ENCODE results near the gene TMEM121. TPM values are rescaled to one million over a fixed set of nuclear protein-coding genes. Genes with fewer than 3 reads are reported as not detected.

The TMEM121 gene
- total and polyA plus RNA-seq, 2 of the 4 experiments (the other 2 are of a cell fraction): 2.7 to 6.3 TPM

GRCh38 chr14:105531894-105532623, 5.7 kb downstream of the TMEM121 start:
- Histone ChIP-seq H3K27me3 (ENCODE audit: control insufficient read depth, insufficient read depth, low read length) (peaks cover 18% of the 10 kb centered on the region), H2AK9ac (replicated peaks; ENCODE audit: low read depth, low read length, poor library complexity) (peak overlapping the region; percentile 28), H2AK5ac (ENCODE audit: low read depth, low read length) (no peak overlapping the region), H3K14ac (replicated peaks; ENCODE audit: low read depth, low read length) (no peak overlapping the region), H2BK5ac (ENCODE audit: low read depth, low read length, poor library complexity, severe bottlenecking) (no peak overlapping the region), H3K9me1 (ENCODE audit: insufficient read depth, low read length) (no peaks in the 10 kb centered on the region), H3K79me1 (ENCODE audit: low read depth in 1 of 2, low read length in 2 of 2) (no peaks in the 10 kb centered on the region), H4K5ac (ENCODE audit: low read depth, low read length) (no peak overlapping the region), H4K8ac (ENCODE audit: low read depth in 2 of 2, low read length in 2 of 2) (no peak overlapping the region), H3K23ac (ENCODE audit: low read depth, low read length) (no peak overlapping the region), H2BK20ac (ENCODE audit: low read depth, low read length) (no peak overlapping the region), H3K9ac (ENCODE audit: low read depth, low read length) (no peak overlapping the region), H3K4ac (ENCODE audit: low read depth, low read length) (no peak overlapping the region), H3K27ac (ENCODE audit: insufficient read depth, low read length) (no peak overlapping the region), H3K36me3 (ENCODE audit: control insufficient read depth, insufficient read depth, low read length) (no peaks in the 10 kb centered on the region), H3K56ac (ENCODE audit: extremely low read depth, insufficient read depth, low read length) (no peak overlapping the region), H3K4me1 (ENCODE audit: control insufficient read depth, insufficient read depth, low read length) (peaks cover 9% of the 10 kb centered on the region; the same call in 1 of the 2 replicates), H2BK15ac (ENCODE audit: low read depth, low read length) (no peak overlapping the region), H4K91ac (ENCODE audit: insufficient read depth, low read depth, low read length) (no peak overlapping the region), H4K20me1 (ENCODE audit: insufficient read depth, low read length) (no peaks in the 10 kb centered on the region), H2AFZ (replicated peaks; ENCODE audit: low read length, poor library complexity) (no peak overlapping the region), H3K9me3 (ENCODE audit: control insufficient read depth, insufficient read depth, low read length) (no peaks in the 10 kb centered on the region), H3K18ac (ENCODE audit: low read depth, low read length) (no peak overlapping the region), H3K4me2 (ENCODE audit: low read depth, low read length) (no peak overlapping the region), H3K4me3 (ENCODE audit: insufficient read depth, low read depth, low read length) (no peak overlapping the region), H2BK120ac (ENCODE audit: low read depth, low read length) (no peak overlapping the region)
- CTCF ChIA-PET: interaction anchor here (0.6 to 1.4 kb wide), 2 partner anchors 16 to 52 kb away, joined by 3 to 4 read pairs; no protein-coding TSS in a partner anchor
- 89% methylated on average over 13 of the region's 19 CpGs; no CpG with 5 or more reads in 1 of the 2 experiments for WGBS, 2 experiments (ENCODE audit: extremely low coverage in 2 of 2, insufficient read length in 1 of 2)
- POLR2A ChIA-PET (ENCODE audit: unreplicated experiment): no interaction called here
- no peak for DNase-seq
- in situ Hi-C loops (cut with MboI; ENCODE audit: low sequenced_read_pairs): no loop called here
- dilution Hi-C loops (cut with HindIII; ENCODE audit: low sequenced_read_pairs, unreplicated experiment): no loop called here
- no peak for ATAC-seq (ENCODE audit: low read depth)
- TF ChIP-seq ELK1 (IDR thresholded peaks at IDR 0.05; ENCODE audit: borderline replicate concordance, low read depth, low read length) (no peak), CEBPB (IDR thresholded peaks at IDR 0.05; ENCODE audit: low read depth, low read length) (no peak), POLR2A (IDR thresholded peaks at IDR 0.05; ENCODE audit: low read depth, low read length) (no peak), MXI1 (IDR thresholded peaks at IDR 0.05; ENCODE audit: borderline replicate concordance, low read depth, low read length) (no peak), RFX5 (IDR thresholded peaks at IDR 0.05; ENCODE audit: low read depth, low read length) (no peak), FOS (IDR thresholded peaks at IDR 0.05; ENCODE audit: low read depth, low read length) (no peak), RAD21 (IDR thresholded peaks at IDR 0.05; ENCODE audit: low read length) (no peak), USF2 (IDR thresholded peaks at IDR 0.05; ENCODE audit: low read depth, low read length) (no peak), MAFK (IDR thresholded peaks at IDR 0.05; ENCODE audit: low read depth, low read length) (no peak), MAZ (IDR thresholded peaks at IDR 0.05; ENCODE audit: borderline replicate concordance, low read depth, low read length) (no peak), CHD1 (IDR thresholded peaks at IDR 0.05; ENCODE audit: low read depth, low read length) (no peak), NFE2L2 (IDR thresholded peaks at IDR 0.05; ENCODE audit: low read depth, low read length) (no peak)
- no TSS peak for BruUV-seq (replicated peaks)
- intact Hi-C loops (cut with micrococcal nuclease): no loop called here

All from IMR-90 (cell line).